Measurements from ENCODE around the gene PAX7. TPM values are rescaled to one million over a fixed set of nuclear protein-coding genes. Genes with fewer than 3 reads are reported as not detected.
"Not testable (repeated sequence)": the region's sequence is repeated elsewhere in the genome, so short reads cannot be mapped to it uniquely, and the experiment has no call there.

Gene PAX7
- total RNA-seq, 3 donors from 2014 or later (not counting 1 experiment from before 2014, with no cell fraction given): not detected

DNA sequence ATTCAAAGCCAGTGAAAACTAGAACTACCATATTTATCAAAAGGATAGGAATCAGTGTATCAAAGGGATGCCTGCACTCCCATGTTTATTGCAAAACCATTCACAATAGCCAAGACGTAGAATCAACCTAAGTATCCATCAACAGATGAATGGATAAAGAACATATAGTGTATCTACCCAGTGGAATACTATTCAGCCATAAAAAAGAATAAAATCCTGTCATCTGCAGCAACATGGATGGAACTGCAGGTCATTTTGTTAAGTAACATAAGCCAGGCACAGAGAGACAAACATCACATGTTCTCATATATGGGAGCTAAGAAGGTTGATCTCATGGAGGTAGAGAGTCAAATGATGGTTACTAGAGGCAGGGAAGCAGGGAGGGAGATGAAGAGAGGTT is 110.0 kb downstream of the PAX7 start:
- intact Hi-C loops (cut with micrococcal nuclease): no loop called here

DNA sequence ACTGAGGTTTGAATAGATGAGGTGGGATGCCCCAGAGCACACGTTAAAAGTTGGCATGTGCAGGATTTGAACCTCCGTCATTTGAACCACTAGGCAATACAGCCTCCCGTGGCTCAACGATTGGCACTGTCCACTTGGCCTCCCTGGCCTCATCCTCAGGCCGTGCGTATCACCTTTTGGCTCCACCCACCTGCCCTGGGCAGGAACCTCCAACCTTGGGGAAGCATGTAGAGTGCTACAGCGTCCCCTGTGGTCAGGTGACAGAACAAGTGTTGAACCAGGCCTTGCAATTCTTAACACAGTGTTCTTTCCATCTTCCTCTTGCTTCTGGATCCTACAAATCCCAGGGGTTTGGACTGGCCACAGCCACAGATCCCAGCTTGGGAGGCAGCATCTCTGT is 112.6 kb downstream of the PAX7 start:
- intact Hi-C loops (cut with micrococcal nuclease): no loop called here
- TF ChIP-seq, protein P1, sequence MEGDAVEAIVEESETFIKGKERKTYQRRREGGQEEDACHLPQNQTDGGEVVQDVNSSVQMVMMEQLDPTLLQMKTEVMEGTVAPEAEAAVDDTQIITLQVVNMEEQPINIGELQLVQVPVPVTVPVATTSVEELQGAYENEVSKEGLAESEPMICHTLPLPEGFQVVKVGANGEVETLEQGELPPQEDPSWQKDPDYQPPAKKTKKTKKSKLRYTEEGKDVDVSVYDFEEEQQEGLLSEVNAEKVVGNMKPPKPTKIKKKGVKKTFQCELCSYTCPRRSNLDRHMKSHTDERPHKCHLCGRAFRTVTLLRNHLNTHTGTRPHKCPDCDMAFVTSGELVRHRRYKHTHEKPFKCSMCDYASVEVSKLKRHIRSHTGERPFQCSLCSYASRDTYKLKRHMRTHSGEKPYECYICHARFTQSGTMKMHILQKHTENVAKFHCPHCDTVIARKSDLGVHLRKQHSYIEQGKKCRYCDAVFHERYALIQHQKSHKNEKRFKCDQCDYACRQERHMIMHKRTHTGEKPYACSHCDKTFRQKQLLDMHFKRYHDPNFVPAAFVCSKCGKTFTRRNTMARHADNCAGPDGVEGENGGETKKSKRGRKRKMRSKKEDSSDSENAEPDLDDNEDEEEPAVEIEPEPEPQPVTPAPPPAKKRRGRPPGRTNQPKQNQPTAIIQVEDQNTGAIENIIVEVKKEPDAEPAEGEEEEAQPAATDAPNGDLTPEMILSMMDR (IDR thresholded peaks at IDR 0.05): no peak
- H3K36me3 ChIP-seq (ENCODE audit: control insufficient read depth, insufficient read depth, low read length): no peaks in the 10 kb centered on the region
- no peak for DNase-seq
- no peak for ATAC-seq
- peaks cover 0 to 4% of the 10 kb centered on the region in 2 donors for H3K9me3 Mint-ChIP-seq
- H3K36me3 Mint-ChIP-seq: no peaks in the 10 kb centered on the region
- H3K27me3 Mint-ChIP-seq (ENCODE audit: low read depth in 2 of 2): peaks cover 12 to 32% of the 10 kb centered on the region in 2 donors
- 35% methylated on average over 7 of the region's 7 CpGs for WGBS (ENCODE audit: insufficient coverage)
- H3K4me3 Mint-ChIP-seq: no peak overlapping the region
- no peak overlapping the region for H3K27ac ChIP-seq (ENCODE audit: low read length)
- H3K4me3 ChIP-seq (ENCODE audit: low read length): no peak overlapping the region
- H3K27ac Mint-ChIP-seq: no peak overlapping the region
- H3K4me1 ChIP-seq (ENCODE audit: control insufficient read depth, insufficient read depth, low read length): no peaks in the 10 kb centered on the region
- H3K9me3 ChIP-seq (ENCODE audit: control insufficient read depth, insufficient read depth, low read length): no peaks in the 10 kb centered on the region
- no peaks in the 10 kb centered on the region for H3K27me3 ChIP-seq (ENCODE audit: control insufficient read depth, insufficient read depth, low read length)
- H3K4me1 Mint-ChIP-seq: no peaks in the 10 kb centered on the region

More for the DNA sequence above, 110.0 kb downstream of the PAX7 start:
- Histone ChIP-seq H3K36me3 (ENCODE audit: control insufficient read depth, insufficient read depth, low read length) (no peaks in the 10 kb centered on the region), H3K4me3 (ENCODE audit: low read length) (no peak overlapping the region), H3K4me1 (ENCODE audit: control insufficient read depth, insufficient read depth, low read length) (no peaks in the 10 kb centered on the region), H3K27me3 (ENCODE audit: control insufficient read depth, insufficient read depth, low read length) (no peaks in the 10 kb centered on the region), H3K9me3 (ENCODE audit: control insufficient read depth, insufficient read depth, low read length) (no peaks in the 10 kb centered on the region), H3K27ac (ENCODE audit: low read length) (no peak overlapping the region)
- Mint-ChIP-seq H3K36me3 (no peaks in the 10 kb centered on the region), H3K4me3 (no peak overlapping the region), H3K4me1 (no peaks in the 10 kb centered on the region), H3K27ac (no peak overlapping the region), H3K27me3 (ENCODE audit: low read depth in 2 of 2) (peaks cover 13 to 21% of the 10 kb centered on the region in 2 donors), H3K9me3 (peaks cover 0 to 4% of the 10 kb centered on the region in 2 donors)
- ATAC-seq: no peak
- TF ChIP-seq, protein P1 (IDR thresholded peaks at IDR 0.05): no peak
- DNase-seq: no peak
- no CpG with 5 or more reads among the region's 1 CpG for WGBS (ENCODE audit: insufficient coverage)

DNA sequence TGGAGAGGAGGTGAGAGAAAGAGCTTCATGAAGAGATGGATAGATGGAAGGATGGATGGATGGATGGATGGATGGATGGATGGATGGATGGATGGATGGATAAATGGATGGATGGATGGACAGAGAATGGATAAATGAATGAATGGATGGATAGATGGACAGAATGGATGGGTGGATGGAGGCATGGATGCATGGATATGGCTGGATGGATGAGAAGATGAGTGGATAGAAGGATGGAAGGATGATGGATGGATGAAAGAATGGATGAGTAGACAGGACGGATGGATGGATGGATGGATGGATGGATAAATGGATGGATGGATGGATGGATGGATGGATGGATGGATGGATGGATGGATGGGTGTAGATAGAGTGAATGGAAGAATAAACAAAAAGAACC is 113.7 kb downstream of the PAX7 start:
- ATAC-seq; H3K9me3 ChIP-seq (ENCODE audit: control insufficient read depth, insufficient read depth, low read length); H3K27me3 ChIP-seq (ENCODE audit: control insufficient read depth, insufficient read depth, low read length); H3K36me3 Mint-ChIP-seq; H3K27ac Mint-ChIP-seq; H3K4me3 Mint-ChIP-seq; DNase-seq; H3K4me1 Mint-ChIP-seq; H3K4me1 ChIP-seq (ENCODE audit: control insufficient read depth, insufficient read depth, low read length); H3K27ac ChIP-seq (ENCODE audit: low read length); H3K4me3 ChIP-seq (ENCODE audit: low read length); intact Hi-C loops (cut with micrococcal nuclease); H3K36me3 ChIP-seq (ENCODE audit: control insufficient read depth, insufficient read depth, low read length); H3K9me3 Mint-ChIP-seq: not testable (repeated sequence)
- 53% methylated on average over 1 of the region's 1 CpG for WGBS (ENCODE audit: insufficient coverage)
- peaks cover 9 to 33% of the 10 kb centered on the region in 2 donors for H3K27me3 Mint-ChIP-seq (ENCODE audit: low read depth in 2 of 2)

DNA sequence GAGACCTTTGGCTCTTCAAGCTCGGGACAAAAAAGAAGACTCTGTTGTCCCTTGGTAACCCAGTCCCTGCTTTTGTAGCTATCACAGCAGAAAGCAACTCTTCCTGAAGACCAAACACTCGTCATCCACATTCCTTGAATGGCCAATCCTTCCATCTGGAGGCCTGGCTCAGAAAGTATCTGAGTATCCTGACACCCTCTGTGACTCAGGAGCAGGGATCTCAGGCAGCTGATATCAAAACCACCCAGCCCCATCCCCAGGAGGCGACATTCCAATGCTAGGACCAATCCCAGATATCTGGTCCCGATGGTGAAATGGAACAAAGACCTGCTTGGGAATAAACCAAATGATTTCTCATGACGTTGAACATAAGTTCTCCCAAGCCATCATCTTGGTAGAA is 116.3 kb downstream of the PAX7 start:
- Mint-ChIP-seq H3K4me1 (no peaks in the 10 kb centered on the region), H3K9me3 (peaks cover 3 to 4% of the 10 kb centered on the region in 2 donors), H3K4me3 (no peak overlapping the region), H3K27ac (no peak overlapping the region), H3K27me3 (ENCODE audit: low read depth in 2 of 2) (peaks cover 18 to 55% of the 10 kb centered on the region in 2 donors), H3K36me3 (no peaks in the 10 kb centered on the region)
- Histone ChIP-seq H3K36me3 (ENCODE audit: control insufficient read depth, insufficient read depth, low read length) (no peaks in the 10 kb centered on the region), H3K4me3 (ENCODE audit: low read length) (no peak overlapping the region), H3K27ac (ENCODE audit: low read length) (no peak overlapping the region), H3K4me1 (ENCODE audit: control insufficient read depth, insufficient read depth, low read length) (no peaks in the 10 kb centered on the region), H3K27me3 (ENCODE audit: control insufficient read depth, insufficient read depth, low read length) (no peaks in the 10 kb centered on the region), H3K9me3 (ENCODE audit: control insufficient read depth, insufficient read depth, low read length) (no peaks in the 10 kb centered on the region)
- ATAC-seq (no peak), DNase-seq (no peak)
- TF ChIP-seq, protein P1 (IDR thresholded peaks at IDR 0.05): no peak
- whole genome bisulfite sequencing (ENCODE audit: insufficient coverage): 80% methylated on average over 5 of the region's 5 CpGs
- intact Hi-C loops (cut with micrococcal nuclease): no loop called here
